ENCODE results near the gene SLC25A42. TPM values are rescaled to one million over a fixed set of nuclear protein-coding genes. Genes with fewer than 3 reads are reported as not detected.

Gene SLC25A42
- total and polyA plus RNA-seq, 2 donors from 2014 or later, result 9.7 to 70.7 TPM

DNA sequence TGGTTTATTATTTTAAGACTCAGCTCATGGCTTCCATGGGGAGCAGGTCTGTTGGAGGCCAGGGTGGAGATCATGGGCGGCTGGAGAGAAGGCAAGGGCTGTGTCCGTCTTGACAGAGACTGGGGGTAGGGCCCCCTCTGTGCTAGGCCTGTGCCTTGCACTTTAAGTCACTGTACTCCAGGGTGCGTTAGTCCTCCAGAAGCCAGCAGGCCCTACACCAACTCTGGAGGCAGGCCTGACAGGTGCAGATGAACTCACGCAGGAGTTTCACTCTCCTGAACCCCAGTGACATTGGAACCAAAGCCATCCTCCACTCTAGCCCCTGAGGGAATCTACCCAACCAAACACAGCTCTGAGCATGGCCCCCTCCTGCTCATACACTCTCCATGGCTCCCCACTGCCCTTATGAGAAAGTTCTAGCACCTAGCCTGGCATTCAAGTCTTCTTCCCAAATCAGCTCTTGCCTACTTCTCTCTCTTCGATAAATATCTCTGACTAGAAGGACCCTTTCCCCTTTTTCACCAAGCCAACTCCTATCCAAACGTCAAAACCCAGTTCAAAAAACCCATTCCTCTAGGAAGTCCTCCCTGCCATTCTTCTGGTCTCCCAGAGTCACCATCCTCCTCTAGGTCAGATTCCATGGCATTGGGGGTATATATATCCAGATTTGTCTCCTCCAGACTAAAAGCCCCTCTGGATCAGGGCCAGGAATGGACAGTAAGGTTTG, 91.1 kb downstream of the SLC25A42 start:
- no peaks in the 10 kb centered on the region for H3K4me1 ChIP-seq (ENCODE audit: control insufficient read depth in 2 of 3, insufficient read depth in 2 of 3, low read depth in 1 of 3, low read length in 3 of 3)
- no peaks in the 10 kb centered on the region for H3K36me3 ChIP-seq (ENCODE audit: control insufficient read depth in 2 of 3, insufficient read depth in 3 of 3, low read length in 3 of 3)
- intact Hi-C loops (cut with DNase I), result no loop called here
- TF ChIP-seq, protein P1, sequence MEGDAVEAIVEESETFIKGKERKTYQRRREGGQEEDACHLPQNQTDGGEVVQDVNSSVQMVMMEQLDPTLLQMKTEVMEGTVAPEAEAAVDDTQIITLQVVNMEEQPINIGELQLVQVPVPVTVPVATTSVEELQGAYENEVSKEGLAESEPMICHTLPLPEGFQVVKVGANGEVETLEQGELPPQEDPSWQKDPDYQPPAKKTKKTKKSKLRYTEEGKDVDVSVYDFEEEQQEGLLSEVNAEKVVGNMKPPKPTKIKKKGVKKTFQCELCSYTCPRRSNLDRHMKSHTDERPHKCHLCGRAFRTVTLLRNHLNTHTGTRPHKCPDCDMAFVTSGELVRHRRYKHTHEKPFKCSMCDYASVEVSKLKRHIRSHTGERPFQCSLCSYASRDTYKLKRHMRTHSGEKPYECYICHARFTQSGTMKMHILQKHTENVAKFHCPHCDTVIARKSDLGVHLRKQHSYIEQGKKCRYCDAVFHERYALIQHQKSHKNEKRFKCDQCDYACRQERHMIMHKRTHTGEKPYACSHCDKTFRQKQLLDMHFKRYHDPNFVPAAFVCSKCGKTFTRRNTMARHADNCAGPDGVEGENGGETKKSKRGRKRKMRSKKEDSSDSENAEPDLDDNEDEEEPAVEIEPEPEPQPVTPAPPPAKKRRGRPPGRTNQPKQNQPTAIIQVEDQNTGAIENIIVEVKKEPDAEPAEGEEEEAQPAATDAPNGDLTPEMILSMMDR (IDR thresholded peaks at IDR 0.05; ENCODE audit: borderline replicate concordance, extremely low read depth, insufficient read depth), result no peak
- FAIRE-seq (no peak), DNase-seq (no peak)
- H3K9ac ChIP-seq (ENCODE audit: low read length in 3 of 3), result no peak overlapping the region
- peaks cover 0 to 2% (median 0%) of the 10 kb centered on the region in 3 donors for H3K9me3 ChIP-seq (ENCODE audit: control insufficient read depth in 2 of 3, insufficient read depth in 1 of 3, low read length in 3 of 3)
- H3K27ac ChIP-seq (ENCODE audit: low read depth in 2 of 2, low read length in 2 of 2), result no peak overlapping the region
- no peak overlapping the region for H3K4me3 ChIP-seq (ENCODE audit: low read length in 3 of 3)
- H3K27me3 ChIP-seq (ENCODE audit: control insufficient read depth, insufficient read depth, low read length), result no peaks in the 10 kb centered on the region

DNA sequence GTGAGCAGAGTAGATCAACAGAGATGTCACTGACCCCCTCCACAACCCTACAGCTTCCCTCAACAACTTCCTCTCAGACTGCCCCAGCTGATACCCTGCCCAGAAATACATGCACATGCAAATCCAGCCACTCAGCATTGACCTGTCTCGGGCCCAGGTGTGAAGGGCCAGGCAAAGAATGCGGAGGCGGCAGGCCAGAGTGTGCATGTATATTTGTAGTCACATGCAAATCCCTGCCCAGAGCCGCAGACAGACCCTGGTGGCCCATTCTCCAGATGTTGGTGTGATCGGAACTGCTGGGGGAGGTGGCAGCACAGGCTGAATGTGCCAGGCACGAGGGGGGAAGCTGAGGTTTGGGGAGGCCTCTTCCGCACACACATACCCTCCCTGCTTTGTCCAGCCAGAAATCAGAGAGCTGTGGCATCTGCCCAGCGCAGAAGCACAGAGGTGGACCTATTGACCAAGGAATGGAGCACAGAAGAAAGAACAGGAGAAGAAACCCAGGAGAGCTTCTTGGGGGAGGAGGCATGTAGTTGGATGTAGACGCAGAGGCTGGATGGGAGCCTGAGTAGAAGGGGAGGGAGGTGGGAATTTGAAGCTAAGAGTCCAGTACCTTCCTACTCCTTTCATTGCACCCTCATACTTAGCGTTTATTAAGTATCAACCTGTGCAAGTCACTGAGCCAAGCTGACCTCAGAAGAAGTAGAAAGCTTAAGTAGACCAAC, 91.9 kb downstream of the SLC25A42 start:
- H3K4me1 ChIP-seq (ENCODE audit: control insufficient read depth in 2 of 3, insufficient read depth in 2 of 3, low read depth in 1 of 3, low read length in 3 of 3), result no peaks in the 10 kb centered on the region
- intact Hi-C loops (cut with DNase I), result no loop called here
- FAIRE-seq (no peak), DNase-seq (no peak)
- H3K36me3 ChIP-seq (ENCODE audit: control insufficient read depth in 2 of 3, insufficient read depth in 3 of 3, low read length in 3 of 3), result no peaks in the 10 kb centered on the region
- TF ChIP-seq, protein P1 (IDR thresholded peaks at IDR 0.05; ENCODE audit: borderline replicate concordance, extremely low read depth, insufficient read depth), result no peak
- H3K27me3 ChIP-seq (ENCODE audit: control insufficient read depth, insufficient read depth, low read length), result no peaks in the 10 kb centered on the region
- H3K9me3 ChIP-seq (ENCODE audit: control insufficient read depth in 2 of 3, insufficient read depth in 1 of 3, low read length in 3 of 3), result peaks cover 0 to 2% (median 0%) of the 10 kb centered on the region in 3 donors
- no peak overlapping the region for H3K4me3 ChIP-seq (ENCODE audit: low read length in 3 of 3)
- no peak overlapping the region for H3K9ac ChIP-seq (ENCODE audit: low read length in 3 of 3)
- H3K27ac ChIP-seq (ENCODE audit: low read depth in 2 of 2, low read length in 2 of 2), result no peak overlapping the region

DNA sequence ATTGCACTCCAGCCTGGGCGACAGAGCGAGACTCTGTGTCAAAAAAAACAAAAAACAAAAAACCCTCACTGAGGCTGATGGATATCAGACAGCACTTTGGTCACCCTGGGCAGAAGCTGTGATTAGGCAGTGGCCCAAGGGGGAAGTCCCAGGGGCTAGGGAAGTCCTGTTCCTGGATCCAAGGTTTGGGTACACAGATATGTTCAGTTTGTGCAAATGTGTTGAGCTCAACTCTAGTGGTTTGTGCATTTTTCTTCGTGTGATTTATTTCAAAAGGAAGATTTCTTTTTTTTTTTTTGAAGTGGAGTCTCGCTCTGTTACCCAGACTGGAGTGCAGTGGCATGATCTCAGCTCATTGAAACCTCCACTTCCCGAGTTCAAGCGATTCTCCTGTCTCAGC, 94.0 kb downstream of the SLC25A42 start:
- H3K9ac ChIP-seq (ENCODE audit: low read length in 3 of 3), result no peak overlapping the region
- no peak overlapping the region for H3K4me3 ChIP-seq (ENCODE audit: low read length in 3 of 3)
- no peak overlapping the region for H3K27ac ChIP-seq (ENCODE audit: low read depth in 2 of 2, low read length in 2 of 2)
- no peaks in the 10 kb centered on the region for H3K4me1 ChIP-seq (ENCODE audit: control insufficient read depth in 2 of 3, insufficient read depth in 2 of 3, low read depth in 1 of 3, low read length in 3 of 3)
- peaks cover 0 to 2% (median 0%) of the 10 kb centered on the region in 3 donors for H3K9me3 ChIP-seq (ENCODE audit: control insufficient read depth in 2 of 3, insufficient read depth in 1 of 3, low read length in 3 of 3)
- no peaks in the 10 kb centered on the region for H3K27me3 ChIP-seq (ENCODE audit: control insufficient read depth, insufficient read depth, low read length)
- no peaks in the 10 kb centered on the region for H3K36me3 ChIP-seq (ENCODE audit: control insufficient read depth in 2 of 3, insufficient read depth in 3 of 3, low read length in 3 of 3)
- DNase-seq (no peak), FAIRE-seq (no peak)
- TF ChIP-seq, protein P1 (IDR thresholded peaks at IDR 0.05; ENCODE audit: borderline replicate concordance, extremely low read depth, insufficient read depth), result no peak
- intact Hi-C loops (cut with DNase I), result no loop called here
